Vagina (tissue), 2 donors: ENCODE measurements around the gene ENPEP. TPM values are rescaled to one million over a fixed set of nuclear protein-coding genes. Genes with fewer than 3 reads are reported as not detected.
"Not testable (repeated sequence)": the region's sequence is repeated elsewhere in the genome, so short reads cannot be mapped to it uniquely, and the experiment has no call there.

Experiments used
- DNase-seq, 2 donors: peaks; one replicate each; pipeline ENCODE4 v3.0.0-alpha.2; 2017; ENCODE audit errors: extremely low spot score in 2 of 2
- H3K27ac ChIP-seq: fragments of 200-600 bp; sonication (generic); one replicate; pipeline ENCODE4 v1.5.1; 2019
- H3K27me3 ChIP-seq: fragments of 200-600 bp; sonication (generic); one replicate; pipeline ENCODE4 v1.5.1; 2019
- H3K36me3 ChIP-seq, 2 donors: fragments of 200-600 bp; sonication (generic); one replicate each; pipeline ENCODE4 v1.5.1; 2017 to 2019
- H3K4me1 ChIP-seq: fragments of 200-600 bp; sonication (generic); one replicate; pipeline ENCODE4 v1.5.1; 2019
- H3K4me3 ChIP-seq, 2 donors: fragments of 200-600 bp; sonication (generic); 1 replicate in 1 of 2; 2 replicates in 1 of 2; pipeline ENCODE4 v1.5.1; 2016 to 2019
- H3K9me3 ChIP-seq: fragments of 200-600 bp; sonication (generic); one replicate; pipeline ENCODE4 v1.5.1; 2019
- POLR2A ChIP-seq, 2 donors: fragments of 450-650 bp; IDR thresholded peaks; one replicate each; pipeline ENCODE4 v1.6.1; 2017; ENCODE audit warnings: antibody characterized with exemption in 2 of 2, mild to moderate bottlenecking in 2 of 2, moderate library complexity in 2 of 2
- POLR2AphosphoS5 ChIP-seq, 2 donors: sonication (generic); formaldehyde crosslinking; IDR thresholded peaks; one replicate each; pipeline ENCODE4 v1.9.0; 2017; ENCODE audit warnings: antibody characterized with exemption in 2 of 2, mild to moderate bottlenecking in 2 of 2, low read depth in 1 of 2; ENCODE audit not compliant: insufficient read depth in 1 of 2
- intact Hi-C: fragments of 100-400 bp; cut with DNase I; formaldehyde crosslinking; loops from one replicate; pipeline ENCODE4 v1.15.1; 2023
- total RNA-seq: library from RNA; depleted of rRNA; stranded (reverse); fragments of >200 nt; gene quantifications from one replicate; pipeline ENCODE4 v1.2.3, GENCODE V29; 2016
- TF ChIP-seq, protein P1 (sequence below), 3 experiments: fragments of 450-650 bp in 2 of 3; fragments of 200-600 bp in 1 of 3; sonication (generic) in 1 of 3; IDR thresholded peaks; one replicate each; pipeline ENCODE4 v1.5.1; 2017 to 2019; ENCODE audit warnings: antibody characterized with exemption in 3 of 3, mild to moderate bottlenecking in 2 of 3, moderate library complexity in 2 of 3

The ENPEP gene, protein sequence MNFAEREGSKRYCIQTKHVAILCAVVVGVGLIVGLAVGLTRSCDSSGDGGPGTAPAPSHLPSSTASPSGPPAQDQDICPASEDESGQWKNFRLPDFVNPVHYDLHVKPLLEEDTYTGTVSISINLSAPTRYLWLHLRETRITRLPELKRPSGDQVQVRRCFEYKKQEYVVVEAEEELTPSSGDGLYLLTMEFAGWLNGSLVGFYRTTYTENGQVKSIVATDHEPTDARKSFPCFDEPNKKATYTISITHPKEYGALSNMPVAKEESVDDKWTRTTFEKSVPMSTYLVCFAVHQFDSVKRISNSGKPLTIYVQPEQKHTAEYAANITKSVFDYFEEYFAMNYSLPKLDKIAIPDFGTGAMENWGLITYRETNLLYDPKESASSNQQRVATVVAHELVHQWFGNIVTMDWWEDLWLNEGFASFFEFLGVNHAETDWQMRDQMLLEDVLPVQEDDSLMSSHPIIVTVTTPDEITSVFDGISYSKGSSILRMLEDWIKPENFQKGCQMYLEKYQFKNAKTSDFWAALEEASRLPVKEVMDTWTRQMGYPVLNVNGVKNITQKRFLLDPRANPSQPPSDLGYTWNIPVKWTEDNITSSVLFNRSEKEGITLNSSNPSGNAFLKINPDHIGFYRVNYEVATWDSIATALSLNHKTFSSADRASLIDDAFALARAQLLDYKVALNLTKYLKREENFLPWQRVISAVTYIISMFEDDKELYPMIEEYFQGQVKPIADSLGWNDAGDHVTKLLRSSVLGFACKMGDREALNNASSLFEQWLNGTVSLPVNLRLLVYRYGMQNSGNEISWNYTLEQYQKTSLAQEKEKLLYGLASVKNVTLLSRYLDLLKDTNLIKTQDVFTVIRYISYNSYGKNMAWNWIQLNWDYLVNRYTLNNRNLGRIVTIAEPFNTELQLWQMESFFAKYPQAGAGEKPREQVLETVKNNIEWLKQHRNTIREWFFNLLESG
- 5.2 TPM for total RNA-seq

DNA sequence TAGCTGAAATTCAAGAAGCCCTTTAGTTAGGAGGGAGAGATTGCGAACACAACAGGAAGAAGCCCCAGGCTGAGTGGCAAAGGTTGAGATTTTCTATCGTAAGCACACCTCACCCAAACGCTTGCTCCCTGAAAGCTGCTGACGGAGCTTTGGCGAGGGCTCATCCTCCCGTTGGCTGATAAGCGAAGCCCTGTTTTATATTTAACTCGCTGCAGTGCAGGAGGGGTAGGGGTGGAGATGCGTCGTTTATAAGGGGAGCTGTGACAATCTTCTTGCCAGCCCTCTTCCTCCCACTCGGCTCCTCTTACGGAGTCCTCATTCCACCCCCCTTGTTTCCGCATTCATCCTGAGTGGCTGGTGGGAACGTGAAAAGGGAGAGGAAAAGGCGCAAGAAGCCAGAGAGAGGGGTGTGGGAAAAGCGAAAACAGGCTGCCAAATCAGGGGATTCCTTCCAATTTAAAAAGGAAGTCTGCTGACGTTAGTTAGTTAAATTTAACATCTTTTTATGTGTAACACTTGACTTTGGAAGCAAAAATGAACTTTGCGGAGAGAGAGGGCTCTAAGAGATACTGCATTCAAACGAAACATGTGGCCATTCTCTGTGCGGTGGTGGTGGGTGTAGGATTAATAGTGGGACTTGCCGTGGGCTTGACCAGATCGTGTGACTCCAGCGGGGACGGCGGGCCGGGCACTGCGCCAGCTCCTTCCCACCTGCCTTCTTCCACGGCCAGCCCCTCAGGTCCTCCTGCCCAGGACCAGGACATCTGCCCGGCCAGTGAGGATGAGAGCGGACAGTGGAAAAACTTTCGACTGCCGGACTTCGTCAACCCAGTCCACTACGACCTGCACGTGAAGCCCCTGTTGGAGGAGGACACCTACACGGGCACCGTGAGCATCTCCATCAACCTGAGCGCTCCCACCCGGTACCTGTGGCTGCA is at the start of gene ENPEP:
TSS of gene ENPEP (plus strand) at position 275 of the 938 bp plus-strand sequence. CDS start at position 535, 260 bp downstream.
- H3K27me3 ChIP-seq = no peaks in the 10 kb centered on the region
- H3K4me1 ChIP-seq = no peaks in the 10 kb centered on the region
- no peak for TF ChIP-seq POLR2A (IDR thresholded peaks at IDR 0.05)
- TF ChIP-seq, protein P1, sequence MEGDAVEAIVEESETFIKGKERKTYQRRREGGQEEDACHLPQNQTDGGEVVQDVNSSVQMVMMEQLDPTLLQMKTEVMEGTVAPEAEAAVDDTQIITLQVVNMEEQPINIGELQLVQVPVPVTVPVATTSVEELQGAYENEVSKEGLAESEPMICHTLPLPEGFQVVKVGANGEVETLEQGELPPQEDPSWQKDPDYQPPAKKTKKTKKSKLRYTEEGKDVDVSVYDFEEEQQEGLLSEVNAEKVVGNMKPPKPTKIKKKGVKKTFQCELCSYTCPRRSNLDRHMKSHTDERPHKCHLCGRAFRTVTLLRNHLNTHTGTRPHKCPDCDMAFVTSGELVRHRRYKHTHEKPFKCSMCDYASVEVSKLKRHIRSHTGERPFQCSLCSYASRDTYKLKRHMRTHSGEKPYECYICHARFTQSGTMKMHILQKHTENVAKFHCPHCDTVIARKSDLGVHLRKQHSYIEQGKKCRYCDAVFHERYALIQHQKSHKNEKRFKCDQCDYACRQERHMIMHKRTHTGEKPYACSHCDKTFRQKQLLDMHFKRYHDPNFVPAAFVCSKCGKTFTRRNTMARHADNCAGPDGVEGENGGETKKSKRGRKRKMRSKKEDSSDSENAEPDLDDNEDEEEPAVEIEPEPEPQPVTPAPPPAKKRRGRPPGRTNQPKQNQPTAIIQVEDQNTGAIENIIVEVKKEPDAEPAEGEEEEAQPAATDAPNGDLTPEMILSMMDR (IDR thresholded peaks at IDR 0.05) = no peak
- no peak for TF ChIP-seq POLR2AphosphoS5 (IDR thresholded peaks at IDR 0.05; ENCODE audit: insufficient read depth in 1 of 2, low read depth in 1 of 2)
- peak within 1 kb of the TSS; percentile 15 for H3K27ac ChIP-seq
- intact Hi-C loops = no loop called here
- DNase-seq = no peak
- peak within 1 kb of the TSS; percentile 35 to 49 for H3K4me3 ChIP-seq
- no peaks in the 10 kb centered on the region for H3K36me3 ChIP-seq
- H3K9me3 ChIP-seq = no peaks in the 10 kb centered on the region

DNA sequence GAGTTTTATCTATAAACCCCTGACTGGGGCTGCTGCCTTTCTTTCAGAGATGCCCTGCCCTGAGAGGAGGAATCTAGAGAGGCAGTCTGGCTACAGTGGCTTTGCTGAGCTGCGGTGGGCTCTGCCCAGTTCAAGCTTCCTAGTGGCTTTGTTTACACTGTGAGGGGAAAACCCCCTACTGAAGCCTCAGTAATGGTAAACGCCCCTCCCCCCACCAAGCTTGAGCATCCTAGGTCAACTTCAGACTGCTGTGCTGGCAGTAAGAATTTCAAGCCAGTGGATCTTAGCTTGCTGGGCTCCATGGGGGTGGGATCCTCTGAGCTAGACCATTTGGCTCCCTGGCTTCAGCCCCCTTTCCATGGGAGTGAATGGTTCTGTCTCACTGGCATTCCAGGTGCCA is 44.1 kb upstream of the ENPEP start:
- H3K4me3 ChIP-seq, H3K4me1 ChIP-seq, H3K36me3 ChIP-seq, H3K27me3 ChIP-seq, intact Hi-C loops, DNase-seq, H3K9me3 ChIP-seq, H3K27ac ChIP-seq: not testable (repeated sequence)

DNA sequence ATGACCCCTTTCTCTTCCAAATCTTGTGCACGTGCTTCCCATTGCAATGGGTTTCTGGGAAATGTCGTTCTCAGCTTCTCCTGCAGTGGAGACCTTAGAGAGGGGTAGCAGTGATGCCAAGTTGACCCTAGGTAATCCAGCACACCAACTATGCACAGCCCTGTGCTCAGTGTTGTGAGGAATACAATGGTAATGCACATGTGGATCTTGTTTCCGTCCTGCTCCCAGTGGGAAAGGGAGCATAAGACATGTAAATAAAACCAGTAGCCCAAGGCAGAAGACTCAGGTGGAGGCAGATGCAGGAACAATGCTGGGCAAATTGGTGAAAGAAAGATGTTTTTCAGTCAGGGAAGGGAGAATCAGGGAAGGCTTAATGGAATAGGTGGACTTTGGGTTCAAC is 38.7 kb upstream of the ENPEP start:
- H3K4me1 ChIP-seq, H3K27ac ChIP-seq, H3K27me3 ChIP-seq, H3K9me3 ChIP-seq, H3K36me3 ChIP-seq, DNase-seq, H3K4me3 ChIP-seq, intact Hi-C loops: not testable (repeated sequence)

DNA sequence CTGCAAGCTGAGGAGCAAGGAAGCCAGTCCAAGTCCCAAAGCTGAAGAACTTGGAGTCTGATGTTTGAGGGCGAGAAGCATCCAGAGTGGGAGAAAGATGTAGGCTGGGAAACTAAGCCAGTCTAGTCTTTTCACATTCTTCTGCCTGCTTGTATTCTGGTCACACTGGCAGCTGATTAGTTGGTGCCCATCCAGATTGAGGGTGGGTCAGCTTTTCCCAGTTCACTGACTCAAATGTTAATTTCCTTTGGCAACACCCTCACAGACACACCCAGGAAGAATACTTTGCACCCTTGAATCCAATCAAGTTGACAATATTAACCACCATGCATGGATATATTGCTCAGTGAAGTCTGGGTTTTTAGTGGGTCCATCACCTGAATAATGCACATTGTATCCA is 36.7 kb upstream of the ENPEP start:
- DNase-seq, H3K27me3 ChIP-seq, intact Hi-C loops, H3K27ac ChIP-seq, H3K4me1 ChIP-seq, H3K36me3 ChIP-seq, H3K4me3 ChIP-seq, H3K9me3 ChIP-seq: not testable (repeated sequence)

DNA sequence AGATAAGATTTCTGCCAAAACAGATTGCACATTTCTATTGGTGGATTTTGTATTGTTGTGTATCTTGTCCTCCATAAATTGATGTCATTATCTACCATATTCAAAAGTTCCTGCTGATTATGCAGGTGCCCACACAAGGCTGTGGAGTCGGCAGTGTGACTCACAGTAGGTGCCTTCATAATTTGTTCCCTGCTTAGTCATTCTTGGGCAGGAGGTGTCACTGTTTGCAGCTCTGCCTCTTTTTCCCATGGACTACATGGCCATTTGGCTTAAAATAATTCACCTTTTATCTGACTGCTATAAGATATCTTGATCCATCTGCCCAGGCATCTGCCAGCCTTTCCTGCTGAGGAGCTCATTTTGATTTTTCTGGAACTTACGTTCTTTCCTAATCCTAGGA is 33.6 kb upstream of the ENPEP start:
- Histone ChIP-seq H3K4me1 (no peaks in the 10 kb centered on the region), H3K4me3 (no peak overlapping the region), H3K9me3 (no peaks in the 10 kb centered on the region), H3K36me3 (no peaks in the 10 kb centered on the region), H3K27ac (no peak overlapping the region), H3K27me3 (no peaks in the 10 kb centered on the region)
- TF ChIP-seq, protein P1 (IDR thresholded peaks at IDR 0.05) = no peak
- TF ChIP-seq POLR2AphosphoS5 (IDR thresholded peaks at IDR 0.05; ENCODE audit: insufficient read depth in 1 of 2, low read depth in 1 of 2) (no peak), POLR2A (IDR thresholded peaks at IDR 0.05) (no peak)
- DNase-seq = no peak
- intact Hi-C loops = no loop called here

DNA sequence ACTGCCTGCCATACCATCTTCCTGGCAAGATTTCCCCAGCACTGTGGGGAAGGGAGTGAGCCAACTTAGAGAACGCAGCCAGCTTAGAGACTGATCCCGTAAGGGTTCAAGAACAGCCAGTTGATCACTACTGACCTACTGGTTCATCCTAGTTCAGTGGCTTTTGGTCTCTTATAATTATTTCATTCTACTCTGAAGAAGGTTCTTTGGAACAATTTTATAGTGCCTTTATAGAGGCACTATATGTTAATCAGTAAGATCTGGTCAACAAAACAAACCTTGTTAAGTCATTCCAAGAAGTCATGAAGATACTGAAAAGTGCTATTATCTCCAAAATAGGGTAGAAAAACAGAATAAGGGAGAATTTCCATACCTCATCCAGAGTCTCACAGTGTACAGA is 33.2 kb upstream of the ENPEP start:
- Histone ChIP-seq H3K27ac (no peak overlapping the region), H3K4me3 (no peak overlapping the region), H3K9me3 (no peaks in the 10 kb centered on the region), H3K4me1 (no peaks in the 10 kb centered on the region), H3K36me3 (no peaks in the 10 kb centered on the region), H3K27me3 (no peaks in the 10 kb centered on the region)
- intact Hi-C loops = no loop called here
- no peak for DNase-seq
- TF ChIP-seq POLR2A (IDR thresholded peaks at IDR 0.05) = no peak
- TF ChIP-seq, protein P1 (IDR thresholded peaks at IDR 0.05) = no peak
- TF ChIP-seq POLR2AphosphoS5 (IDR thresholded peaks at IDR 0.05; ENCODE audit: insufficient read depth in 1 of 2, low read depth in 1 of 2) = no peak
